Adrenal gland (tissue), 12 donors: ENCODE measurements around the gene IMMP2L. TPM values are rescaled to one million over a fixed set of nuclear protein-coding genes. Genes with fewer than 3 reads are reported as not detected.

Source experiments
- DNase-seq, 7 donors: peaks; one replicate each; pipeline ENCODE4 v3.0.0-alpha.2; 2019 to 2020
- H3K27ac ChIP-seq, 5 donors: fragments of 200-600 bp; sonication (generic) in 4 of 5; 1 replicate in 3 of 5; 2 replicates in 2 of 5; pipeline versions ENCODE4 v1.5.1 to v1.8.0; 2016 to 2020; ENCODE audit warnings: mild to moderate bottlenecking in 1 of 5
- H3K27me3 ChIP-seq: fragments of 200-600 bp; 2 replicates; pipeline ENCODE4 v1.8.0; 2021
- H3K36me3 ChIP-seq, 2 donors: fragments of 200-600 bp; replicated peaks in 1 of 2; 1 replicate in 1 of 2; 2 replicates in 1 of 2; pipeline versions ENCODE4 v1.5.1 to v1.8.0; 2018 to 2022
- H3K4me1 ChIP-seq, 2 donors: fragments of 200-600 bp; replicated peaks in 1 of 2; 1 replicate in 1 of 2; 2 replicates in 1 of 2; pipeline versions ENCODE4 v1.5.1 to v1.8.0; 2018 to 2021
- H3K4me3 ChIP-seq, 4 donors: fragments of 200-600 bp; sonication (generic) in 3 of 4; one replicate each; pipeline ENCODE4 v1.5.1; 2016 to 2018
- H3K9me3 ChIP-seq, 3 donors: fragments of 200-600 bp; sonication (generic) in 1 of 3; replicated peaks in 1 of 3; 1 replicate in 2 of 3; 2 replicates in 1 of 3; pipeline versions ENCODE4 v1.5.1 to v1.8.0; 2016 to 2021
- CTCF ChIP-seq, 6 experiments: fragments of 450-650 bp in 4 of 6; fragments of 200-600 bp in 2 of 6; sonication (generic) in 1 of 6; IDR thresholded peaks; 1 replicate in 5 of 6; 2 replicates in 1 of 6; pipeline versions ENCODE4 v1.5.1 to v1.8.0; 2016 to 2021; ENCODE audit warnings: antibody characterized with exemption in 6 of 6, mild to moderate bottlenecking in 2 of 6, moderate library complexity in 1 of 6
- POLR2A ChIP-seq, 2 donors: fragments of 450-650 bp; IDR thresholded peaks; one replicate each; pipeline ENCODE4 v1.6.1; 2017; ENCODE audit warnings: antibody characterized with exemption in 2 of 2, mild to moderate bottlenecking in 2 of 2, moderate library complexity in 1 of 2
- WGBS, 4 donors: extraction: QIAGEN DNeasy Blood & Tissue Kit in 2 of 4; methylation state at CpG; one replicate each; pipeline versions ENCODE4 v1.1.5 to v1.1.7; 2013 to 2017; 5-methylcytosine and 5-hydroxymethylcytosine counted together
- intact Hi-C, 2 donors: fragments of 100-400 bp; cut with DNase I; formaldehyde crosslinking; loops; one replicate each; pipeline versions ENCODE4 v1.14.1 to v1.15.0; 2022 to 2023
- polyA plus RNA-seq, 3 donors: library from polyadenylated mRNA; stranded (reverse); fragments of 200-250 nt in 2 of 3; fragments of 350-450 nt in 1 of 3; fragmentation: Illumina TruSeq in 1 of 3; extraction: RNeasy Lipid Tissue Mini Kit (QIAGEN cat#74804) in 1 of 3; gene quantifications; one replicate each; pipeline ENCODE4 v1.2.3, GENCODE V29; 2013 to 2014
- total RNA-seq, 9 donors: library from RNA; depleted of rRNA in 4 of 9; stranded (reverse); fragments of >200 nt in 4 of 9; fragments of 120-200 nt in 1 of 9; fragmentation: NEBNext Ultra II Directional in 1 of 9; extraction: Animal tissue kit (Norgen Biotek cat#: 25700) in 1 of 9; gene quantifications; one replicate each; pipeline versions ENCODE4 v1.1.0 to v1.2.4, GENCODE V29; 2013 to 2023
- donor health status: healthy with polysubstance abuse.
- donor health status: Bipolar disorder and iron deficiency.
- donor health status: DM: yes; HTN: yes; CAD: no.
- donor health status: DM: no; HTN: no; CAD: no.
- donor health status: DM: no; HTN: no; CAD: no.
- donor health status: DM: yes; HTN: yes; CAD: no.

Gene IMMP2L
- total and polyA plus RNA-seq, 12 donors, result 13.4 to 34.1 (median 25.3) TPM

- H3K36me3 ChIP-seq, result no peaks in the 10 kb centered on the region
- no peak for DNase-seq
- no peak overlapping the region for H3K4me3 ChIP-seq
- TF ChIP-seq POLR2A (IDR thresholded peaks at IDR 0.05) (no peak), CTCF (IDR thresholded peaks at IDR 0.05) (no peak)
- no peaks in the 10 kb centered on the region for H3K4me1 ChIP-seq
- H3K27ac ChIP-seq, result no peak overlapping the region
- no peaks in the 10 kb centered on the region for H3K27me3 ChIP-seq
- intact Hi-C loops, result no loop called here
- H3K9me3 ChIP-seq, result no peaks in the 10 kb centered on the region
- 37 to 90% (median 70%) methylated on average over 1 of the region's 1 CpG for WGBS, 4 donors
Measured at GRCh38 chr7:110801502-110801901, 760.8 kb downstream of the IMMP2L start.

GRCh38 chr7:110800984-110801383 lies 761.3 kb downstream of the IMMP2L start:
- no peak for DNase-seq
- Histone ChIP-seq H3K4me3 (no peak overlapping the region), H3K27ac (no peak overlapping the region), H3K4me1 (no peaks in the 10 kb centered on the region), H3K9me3 (no peaks in the 10 kb centered on the region), H3K27me3 (no peaks in the 10 kb centered on the region), H3K36me3 (no peaks in the 10 kb centered on the region)
- intact Hi-C loops, result no loop called here
- TF ChIP-seq POLR2A (IDR thresholded peaks at IDR 0.05) (no peak), CTCF (IDR thresholded peaks at IDR 0.05) (no peak)

GRCh38 chr7:110797656-110798055 lies 764.6 kb downstream of the IMMP2L start:
- H3K27me3 ChIP-seq, result no peaks in the 10 kb centered on the region
- H3K27ac ChIP-seq, result no peak overlapping the region
- no peak for DNase-seq
- no peak for TF ChIP-seq POLR2A (IDR thresholded peaks at IDR 0.05)
- no peak for TF ChIP-seq CTCF (IDR thresholded peaks at IDR 0.05)
- H3K4me1 ChIP-seq, result no peaks in the 10 kb centered on the region
- H3K9me3 ChIP-seq, result no peaks in the 10 kb centered on the region
- WGBS, 4 donors, result 89 to 94% (median 92%) methylated on average over 2 of the region's 2 CpGs
- no peak overlapping the region for H3K4me3 ChIP-seq
- H3K36me3 ChIP-seq, result no peaks in the 10 kb centered on the region
- intact Hi-C loops, result no loop called here

- Histone ChIP-seq H3K4me1 (no peaks in the 10 kb centered on the region), H3K36me3 (no peaks in the 10 kb centered on the region), H3K27me3 (no peaks in the 10 kb centered on the region), H3K9me3 (no peaks in the 10 kb centered on the region), H3K27ac (no peak overlapping the region), H3K4me3 (no peak overlapping the region)
- intact Hi-C loops, result no loop called here
- DNase-seq, result no peak
- TF ChIP-seq POLR2A (IDR thresholded peaks at IDR 0.05), result no peak
- no peak for TF ChIP-seq CTCF (IDR thresholded peaks at IDR 0.05)
Measured at GRCh38 chr7:110790992-110791391, 771.3 kb downstream of the IMMP2L start.
